ENCODE data around the gene TNK2.

TNK2 gene

GRCh38 chr3:195853996-195854395, 54.4 kb downstream of the TNK2 start:
- TF ChIP-seq, protein P1, sequence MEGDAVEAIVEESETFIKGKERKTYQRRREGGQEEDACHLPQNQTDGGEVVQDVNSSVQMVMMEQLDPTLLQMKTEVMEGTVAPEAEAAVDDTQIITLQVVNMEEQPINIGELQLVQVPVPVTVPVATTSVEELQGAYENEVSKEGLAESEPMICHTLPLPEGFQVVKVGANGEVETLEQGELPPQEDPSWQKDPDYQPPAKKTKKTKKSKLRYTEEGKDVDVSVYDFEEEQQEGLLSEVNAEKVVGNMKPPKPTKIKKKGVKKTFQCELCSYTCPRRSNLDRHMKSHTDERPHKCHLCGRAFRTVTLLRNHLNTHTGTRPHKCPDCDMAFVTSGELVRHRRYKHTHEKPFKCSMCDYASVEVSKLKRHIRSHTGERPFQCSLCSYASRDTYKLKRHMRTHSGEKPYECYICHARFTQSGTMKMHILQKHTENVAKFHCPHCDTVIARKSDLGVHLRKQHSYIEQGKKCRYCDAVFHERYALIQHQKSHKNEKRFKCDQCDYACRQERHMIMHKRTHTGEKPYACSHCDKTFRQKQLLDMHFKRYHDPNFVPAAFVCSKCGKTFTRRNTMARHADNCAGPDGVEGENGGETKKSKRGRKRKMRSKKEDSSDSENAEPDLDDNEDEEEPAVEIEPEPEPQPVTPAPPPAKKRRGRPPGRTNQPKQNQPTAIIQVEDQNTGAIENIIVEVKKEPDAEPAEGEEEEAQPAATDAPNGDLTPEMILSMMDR (conservative IDR thresholded peaks at IDR 0.05; ENCODE audit: low read depth, low read length), result no peak
- no peak for DNase-seq (ENCODE audit: low read depth)
- no peak overlapping the region for H3K4me3 ChIP-seq (ENCODE audit: low read depth, low read length)

GRCh38 chr3:195853036-195853435, 55.3 kb downstream of the TNK2 start:
- TF ChIP-seq, protein P1 (conservative IDR thresholded peaks at IDR 0.05; ENCODE audit: low read depth, low read length), result no peak
- DNase-seq (ENCODE audit: low read depth), result no peak
- no peak overlapping the region for H3K4me3 ChIP-seq (ENCODE audit: low read depth, low read length)

DNA sequence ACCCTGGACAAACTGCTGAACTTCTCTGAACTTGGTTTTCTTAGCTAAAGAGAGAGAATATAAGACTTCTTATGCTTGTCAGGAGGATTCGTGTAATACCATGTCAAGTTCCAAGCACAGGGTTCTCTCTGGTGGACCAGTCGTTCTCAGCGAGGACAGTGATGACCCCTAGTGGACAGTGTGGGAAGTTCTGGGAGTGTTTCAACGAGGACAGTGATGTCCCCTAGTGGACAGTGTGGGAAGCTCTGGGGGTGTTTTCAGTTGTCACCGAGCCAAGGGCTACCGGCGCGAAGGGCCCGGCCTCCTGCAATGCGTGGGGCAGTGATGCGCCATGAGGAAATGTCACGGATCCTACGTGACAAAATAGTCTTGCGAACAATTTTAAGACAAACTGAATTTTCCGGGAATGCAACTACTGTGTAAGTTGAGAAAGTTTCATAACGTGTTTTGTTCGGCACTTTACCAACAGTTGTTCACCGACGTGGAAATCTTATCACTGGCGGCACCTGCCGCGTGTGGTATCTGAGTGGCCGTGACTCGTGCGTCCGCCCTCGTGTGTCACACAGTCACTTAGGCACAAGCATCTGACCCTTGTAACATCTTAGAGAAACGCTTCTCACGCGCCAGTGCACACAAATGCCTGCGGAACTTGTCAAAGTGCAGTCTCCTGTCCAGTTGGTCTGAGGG, 57.4 kb downstream of the TNK2 start:
- TF ChIP-seq, protein P1 (conservative IDR thresholded peaks at IDR 0.05; ENCODE audit: low read depth, low read length), result peak; percentile 100
- no peak overlapping the region for H3K4me3 ChIP-seq (ENCODE audit: low read depth, low read length)
- DNase-seq (ENCODE audit: low read depth), result peak; percentile 97

GRCh38 chr3:195849322-195850074, 58.9 kb downstream of the TNK2 start:
- DNase-seq (ENCODE audit: low read depth), result no peak
- TF ChIP-seq, protein P1 (conservative IDR thresholded peaks at IDR 0.05; ENCODE audit: low read depth, low read length), result no peak
- H3K4me3 ChIP-seq (ENCODE audit: low read depth, low read length), result no peak overlapping the region

DNA sequence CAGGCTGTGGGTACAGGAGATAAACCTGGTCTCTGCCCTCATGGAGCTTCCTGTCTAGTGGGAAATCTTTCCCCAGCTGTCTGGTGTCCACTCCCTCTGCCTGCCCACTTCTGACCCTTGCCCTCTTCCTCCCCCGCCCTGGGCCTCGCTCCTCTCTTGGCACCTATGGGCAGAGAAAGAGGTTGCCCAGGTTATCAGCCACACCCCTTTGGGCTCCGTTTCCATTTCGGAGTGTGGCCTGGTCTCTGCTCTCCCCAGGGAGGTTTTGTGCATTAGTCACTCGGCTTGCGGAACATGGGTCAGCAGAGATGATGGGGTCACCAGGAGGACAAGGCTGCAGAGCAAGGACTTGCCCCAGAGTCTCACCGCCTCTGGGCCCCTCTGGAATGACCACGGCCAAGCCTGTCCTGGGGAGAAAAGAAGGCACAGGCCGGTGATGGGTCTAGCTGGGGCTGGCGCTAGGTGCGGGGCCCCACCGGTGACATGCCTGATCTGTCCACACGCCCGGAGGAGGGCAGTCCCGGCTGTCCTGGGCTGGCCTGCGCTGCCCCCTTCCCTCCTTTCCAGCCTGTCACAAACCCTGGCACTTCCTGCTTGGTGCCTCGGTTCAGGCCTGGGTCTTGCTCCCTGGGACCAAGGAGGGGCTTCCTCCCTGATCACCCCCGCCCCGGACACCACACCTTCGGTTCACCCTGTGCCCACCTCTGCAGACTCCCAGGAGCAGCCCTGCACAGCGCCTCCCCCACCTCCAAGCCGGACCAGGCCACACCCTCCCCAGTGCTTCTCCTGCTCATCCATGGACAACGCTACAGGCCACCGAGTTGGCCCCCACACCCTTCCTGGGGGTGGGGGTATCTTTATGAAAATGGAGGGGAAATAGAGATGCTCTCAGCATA, 61.0 kb downstream of the TNK2 start:
- TF ChIP-seq, protein P1 (conservative IDR thresholded peaks at IDR 0.05; ENCODE audit: low read depth, low read length), result no peak
- H3K4me3 ChIP-seq (ENCODE audit: low read depth, low read length), result no peak overlapping the region
- peak; percentile 57 for DNase-seq (ENCODE audit: low read depth)

DNA sequence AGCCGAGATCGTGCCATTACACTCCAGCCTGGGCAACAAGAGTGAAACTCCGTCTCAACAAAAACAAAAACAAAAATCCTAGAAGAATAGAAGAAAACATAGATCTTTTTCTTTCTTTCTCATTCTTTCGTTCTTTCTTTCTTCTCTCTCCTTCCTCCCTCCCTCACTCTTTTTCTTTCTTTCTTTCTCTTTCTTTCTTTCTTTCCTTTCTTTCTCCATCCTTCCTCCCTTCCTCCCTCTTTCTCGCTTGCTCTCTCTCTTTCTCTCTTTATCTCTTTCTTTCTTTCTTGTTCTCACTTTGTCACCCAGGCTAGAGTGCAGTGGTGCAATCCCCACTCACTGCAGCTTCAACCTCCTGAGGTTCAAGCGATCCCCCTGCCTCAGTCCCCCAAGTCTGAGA, 62.9 kb downstream of the TNK2 start:
- DNase-seq (ENCODE audit: low read depth), result no peak
- TF ChIP-seq, protein P1 (conservative IDR thresholded peaks at IDR 0.05; ENCODE audit: low read depth, low read length), result no peak
- no peak overlapping the region for H3K4me3 ChIP-seq (ENCODE audit: low read depth, low read length)
